NCI-H1417 (cell line): ENCODE measurements around the gene NSL1.
A peak's percentile ranks its signal among the peaks of the same experiment; 100 is the strongest.
"Not testable (repeated sequence)": the region's sequence is repeated elsewhere in the genome, so short reads cannot be mapped to it uniquely, and the experiment has no call there.

ENCODE experiments used
- DNase-seq, 3 experiments: peaks; one replicate each; lab custom pipeline; 2025; lab: John Stamatoyannopoulos, UW

The NSL1 gene

DNA sequence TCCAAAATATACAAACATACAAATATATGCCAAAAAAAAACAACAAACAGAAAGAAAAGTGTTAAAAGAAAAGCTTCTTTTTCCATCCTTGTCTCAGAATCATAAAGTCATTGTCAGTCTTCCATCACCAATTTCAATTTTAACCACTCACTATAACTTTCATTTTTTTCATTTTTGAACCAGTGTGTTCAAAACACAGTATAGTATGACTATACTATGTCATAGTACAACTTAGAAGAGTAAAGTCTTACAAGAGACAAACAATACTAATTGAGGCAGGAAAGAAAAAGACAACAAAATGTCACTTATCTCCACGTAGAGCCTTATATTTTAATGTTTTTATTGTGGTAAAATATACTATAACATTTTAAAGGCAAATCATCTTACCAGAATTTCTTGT lies 7.6 kb downstream of the NSL1 start:
- no peak for DNase-seq

- DNase-seq: peak in 2 of 3 experiments; percentile 5 to 58
Measured at GRCh38 chr1:212782422-212783154, 9.0 kb downstream of the NSL1 start.

DNA sequence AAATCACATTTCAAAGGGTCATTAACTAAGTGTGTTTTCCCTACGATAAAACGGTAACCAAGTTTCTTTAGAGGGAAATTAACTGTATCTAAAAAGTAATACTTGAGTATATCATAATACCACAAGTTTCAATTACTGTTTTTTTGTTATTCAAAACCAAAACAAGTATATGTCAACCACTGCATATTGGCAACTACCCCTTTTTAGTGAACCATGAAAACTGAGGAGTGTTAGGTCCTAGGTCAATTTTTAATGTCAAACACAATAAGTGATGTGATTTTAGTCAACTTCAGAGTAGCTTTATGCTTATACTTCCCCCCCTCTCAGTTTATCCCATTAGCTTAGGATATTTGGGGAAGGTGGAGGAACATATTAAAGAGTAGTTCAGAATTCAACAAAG lies 10.4 kb downstream of the NSL1 start:
- DNase-seq: no peak

GRCh38 chr1:212780759-212781158 lies 10.8 kb downstream of the NSL1 start:
- DNase-seq: no peak

DNA sequence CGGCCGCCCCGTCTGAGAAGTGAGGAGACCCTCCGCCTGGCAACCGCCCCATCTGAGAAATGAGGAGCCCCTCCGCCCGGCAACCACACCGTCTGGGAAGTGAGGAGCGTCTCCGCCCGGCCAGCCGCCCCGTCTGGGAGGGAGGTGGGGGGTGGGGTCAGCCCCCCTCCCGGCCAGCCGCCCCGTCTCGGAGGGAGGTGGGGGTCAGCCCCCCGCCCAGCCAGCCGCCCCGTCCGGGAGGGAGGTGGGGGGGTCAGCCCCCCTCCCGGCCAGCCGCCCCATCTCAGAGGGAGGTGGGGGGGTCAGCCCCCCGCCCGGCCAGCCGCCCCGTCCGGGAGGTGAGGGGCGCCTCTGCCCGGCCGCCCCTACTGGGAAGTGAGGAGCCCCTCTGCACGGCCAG lies 12.5 kb downstream of the NSL1 start:
- DNase-seq: not testable (repeated sequence)

GRCh38 chr1:212777151-212777550 lies 14.4 kb downstream of the NSL1 start:
- no peak for DNase-seq

DNA sequence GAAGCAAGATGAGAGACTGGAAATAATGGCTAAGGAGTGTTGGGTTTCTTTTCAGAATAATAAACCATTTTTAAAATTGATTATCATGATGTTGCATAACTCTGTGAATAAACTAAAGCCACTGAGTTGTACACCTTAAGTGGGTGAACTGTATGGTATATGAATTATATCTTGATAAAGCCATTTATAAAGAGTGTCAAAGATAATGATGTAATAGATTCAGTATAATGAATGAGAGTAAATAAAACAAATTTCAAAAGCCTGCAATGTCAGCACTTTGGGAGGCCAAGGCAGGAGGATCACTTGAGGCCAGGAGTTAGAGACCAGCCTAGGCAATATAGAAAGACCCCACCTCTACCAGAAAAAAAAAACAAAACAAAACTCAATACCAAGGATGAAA lies 16.3 kb downstream of the NSL1 start:
- DNase-seq: no peak

DNA sequence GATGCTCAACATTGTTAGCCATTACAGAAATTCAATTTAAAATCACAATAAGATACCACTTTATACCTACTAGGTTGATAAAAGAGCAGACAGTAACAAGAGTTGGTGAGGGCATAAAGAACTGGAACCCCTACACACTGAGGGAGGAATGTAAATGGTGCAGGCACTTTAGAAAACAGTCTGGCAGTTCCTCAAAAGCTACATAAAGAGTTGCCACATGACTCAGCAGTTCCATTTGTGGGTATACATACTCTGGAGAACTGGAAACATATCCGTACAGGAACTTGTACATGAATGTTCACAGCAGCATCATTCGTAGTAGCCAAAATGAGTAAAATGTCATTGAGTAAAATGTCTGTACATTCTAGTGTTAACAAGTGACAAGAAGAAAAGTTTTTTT lies 17.0 kb downstream of the NSL1 start:
- no peak for DNase-seq

DNA sequence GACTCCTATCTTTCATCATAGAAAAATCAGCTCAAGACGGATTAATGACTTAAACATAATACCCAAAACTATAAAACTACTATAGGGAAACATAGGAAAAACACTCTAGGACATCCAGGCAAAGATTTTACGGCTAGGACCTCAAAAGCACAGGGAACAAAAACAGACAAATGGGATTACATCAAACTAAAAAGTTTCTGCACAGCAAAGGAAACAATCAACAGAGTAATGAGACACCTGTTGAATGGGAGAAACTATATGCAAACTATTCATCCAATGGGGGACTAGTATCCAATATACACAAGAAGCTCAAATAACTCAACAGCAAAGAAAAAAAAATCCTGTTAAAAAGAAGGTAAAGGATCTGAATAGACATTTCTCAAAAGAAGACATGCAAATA lies 18.6 kb downstream of the NSL1 start:
- no peak for DNase-seq

- DNase-seq: no peak
Measured at GRCh38 chr1:212771341-212771740, 20.2 kb downstream of the NSL1 start.

GRCh38 chr1:212769459-212770167 lies 22.0 kb downstream of the NSL1 start:
- DNase-seq: no peak

GRCh38 chr1:212766825-212767224 lies 24.8 kb downstream of the NSL1 start:
- not testable (repeated sequence) for DNase-seq

DNA sequence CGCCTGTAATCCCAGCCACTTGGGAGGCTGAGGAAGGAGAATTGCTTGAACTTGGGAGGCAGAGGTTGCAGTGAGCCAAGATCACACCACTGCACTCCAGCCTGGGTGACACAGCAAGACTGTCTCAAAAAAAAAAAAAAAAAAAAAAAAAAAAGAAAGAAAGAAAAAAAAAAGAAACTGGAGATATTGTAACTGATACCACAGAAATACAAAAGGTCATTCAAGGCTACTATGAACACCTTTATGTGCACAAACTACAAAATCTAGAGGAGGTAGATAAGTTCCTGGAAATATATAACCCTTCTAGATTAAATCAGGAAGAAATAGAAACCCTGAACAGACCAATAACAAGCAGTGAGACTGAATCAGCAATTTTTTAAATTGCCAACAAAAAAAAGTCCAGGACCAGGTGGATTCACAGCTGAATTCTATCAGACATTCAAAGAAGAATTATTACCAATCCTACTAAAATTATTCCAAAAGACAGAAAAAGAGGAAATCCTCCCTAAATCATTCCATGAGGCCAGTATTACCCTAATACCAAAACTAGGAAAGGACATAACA lies 26.8 kb downstream of the NSL1 start:
- DNase-seq: not testable (repeated sequence)

DNA sequence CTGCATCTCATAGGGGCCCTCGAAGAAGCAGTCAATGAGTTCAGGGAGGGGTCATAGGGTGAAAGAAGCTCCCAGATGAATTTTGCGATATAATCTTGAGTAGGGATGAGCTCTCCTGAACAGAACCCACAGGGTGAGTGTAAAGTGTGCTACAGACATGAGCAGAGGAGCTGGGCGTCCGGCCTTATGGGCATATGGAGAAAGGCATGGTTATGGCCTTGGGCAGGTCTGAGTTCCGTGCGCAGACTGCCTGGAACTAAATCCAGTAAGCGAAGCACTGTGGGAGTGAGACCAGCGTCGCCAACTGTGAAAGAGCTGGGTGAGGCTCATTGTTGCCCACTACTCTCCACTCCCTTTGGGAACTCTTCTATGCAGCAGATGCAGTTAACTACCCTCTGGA lies 28.7 kb downstream of the NSL1 start:
- DNase-seq: no peak

- no peak for DNase-seq
Measured at GRCh38 chr1:212762234-212762633, 29.3 kb downstream of the NSL1 start.

DNA sequence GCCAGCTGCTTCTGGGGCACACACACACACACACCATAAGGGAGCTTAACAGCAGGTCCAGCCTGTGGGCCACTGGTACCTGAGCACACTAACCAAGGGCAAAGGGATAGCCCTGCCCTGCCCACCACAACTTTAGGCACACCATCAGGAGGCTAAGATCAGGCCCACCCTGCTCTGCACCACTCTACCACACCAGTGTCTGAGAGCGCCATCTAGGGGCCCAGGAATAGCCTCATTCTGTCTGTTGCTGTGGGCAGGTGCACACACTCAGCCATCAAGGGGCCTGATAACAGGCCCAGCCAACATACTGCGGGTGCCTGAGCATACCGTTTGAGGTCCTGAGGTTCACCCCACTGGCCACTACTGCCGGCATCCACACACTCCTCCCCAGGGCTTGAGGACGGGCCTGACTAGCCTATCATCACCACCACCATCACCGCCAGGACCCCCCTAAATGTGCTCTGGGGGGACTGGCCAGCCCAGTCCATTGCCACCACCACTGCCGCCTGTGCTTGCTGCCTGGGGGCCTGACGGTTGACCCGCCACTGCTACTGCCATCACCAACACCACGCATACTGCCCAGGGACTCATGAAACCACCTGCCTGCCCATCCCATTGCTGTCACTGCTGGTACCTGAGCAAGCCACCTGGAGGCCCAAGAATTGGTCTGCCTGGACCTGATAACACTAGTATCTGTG lies 31.3 kb downstream of the NSL1 start:
- DNase-seq: no peak

- DNase-seq: no peak
Measured at GRCh38 chr1:212759683-212760082, 31.9 kb downstream of the NSL1 start.

GRCh38 chr1:212754680-212755079 lies 36.9 kb downstream of the NSL1 start:
- DNase-seq: no peak

- no peak for DNase-seq
Measured at GRCh38 chr1:212754193-212754592, 37.4 kb downstream of the NSL1 start.

DNA sequence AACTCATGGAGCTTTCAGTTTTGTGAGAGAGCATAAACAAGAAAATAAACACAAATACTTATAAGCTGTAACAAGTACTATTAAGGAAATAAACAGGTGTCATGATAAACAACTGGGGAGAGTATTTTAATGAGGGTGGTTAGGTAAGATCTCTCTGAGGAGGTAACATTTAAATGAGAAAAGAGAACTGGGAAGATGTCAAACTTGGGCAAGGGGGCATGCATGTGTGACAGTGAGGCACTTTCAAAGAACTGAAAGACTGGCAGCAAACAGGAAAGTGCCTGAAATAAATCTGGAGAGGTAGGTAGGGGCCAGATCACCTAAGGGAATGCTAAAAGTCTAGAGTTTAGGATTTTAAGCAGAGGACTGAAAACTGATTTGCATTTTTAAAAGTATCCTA lies 37.8 kb downstream of the NSL1 start:
- DNase-seq: no peak

DNA sequence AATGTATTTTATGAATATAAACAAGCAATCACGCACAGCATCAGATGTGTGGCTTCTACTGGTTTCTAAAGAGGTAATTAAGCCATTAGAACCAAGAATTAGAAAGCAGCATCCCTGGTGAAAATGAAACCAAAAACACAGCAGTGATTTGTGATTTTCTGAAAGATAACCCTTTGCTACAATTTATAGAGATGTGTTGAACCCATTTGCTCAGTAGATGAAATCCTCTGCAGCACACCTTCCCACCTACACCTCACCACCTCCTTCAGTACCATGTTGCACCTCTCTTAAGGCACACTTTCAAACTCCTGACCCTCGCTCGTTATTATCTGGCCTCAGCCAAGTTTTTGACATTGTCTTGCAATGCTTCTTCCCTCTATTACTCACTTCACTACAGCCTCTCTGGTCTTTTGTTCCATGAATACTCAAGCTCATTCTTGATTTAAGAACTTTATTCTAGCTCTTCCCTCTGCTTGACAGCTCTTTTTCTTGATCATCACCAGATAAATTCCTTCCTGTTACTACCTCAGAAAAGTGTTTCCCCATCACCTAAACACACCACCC lies 38.6 kb downstream of the NSL1 start:
- DNase-seq: peak in 2 of 3 experiments; percentile 1 to 68

GRCh38 chr1:212752252-212752933 lies 39.2 kb downstream of the NSL1 start:
- no peak for DNase-seq
